GM19023 (cell line): ENCODE measurements around the gene TWF2.
A peak's percentile ranks its signal among the peaks of the same experiment; 100 is the strongest.

Experiments used
- ATAC-seq: cut with Tn5 transposase; IDR thresholded peaks from one replicate; pipeline ENCODE4 v1.9.1; 2021; ENCODE audit warnings: mild to moderate bottlenecking, moderate library complexity; ENCODE audit not compliant: unreplicated experiment

Gene TWF2

DNA sequence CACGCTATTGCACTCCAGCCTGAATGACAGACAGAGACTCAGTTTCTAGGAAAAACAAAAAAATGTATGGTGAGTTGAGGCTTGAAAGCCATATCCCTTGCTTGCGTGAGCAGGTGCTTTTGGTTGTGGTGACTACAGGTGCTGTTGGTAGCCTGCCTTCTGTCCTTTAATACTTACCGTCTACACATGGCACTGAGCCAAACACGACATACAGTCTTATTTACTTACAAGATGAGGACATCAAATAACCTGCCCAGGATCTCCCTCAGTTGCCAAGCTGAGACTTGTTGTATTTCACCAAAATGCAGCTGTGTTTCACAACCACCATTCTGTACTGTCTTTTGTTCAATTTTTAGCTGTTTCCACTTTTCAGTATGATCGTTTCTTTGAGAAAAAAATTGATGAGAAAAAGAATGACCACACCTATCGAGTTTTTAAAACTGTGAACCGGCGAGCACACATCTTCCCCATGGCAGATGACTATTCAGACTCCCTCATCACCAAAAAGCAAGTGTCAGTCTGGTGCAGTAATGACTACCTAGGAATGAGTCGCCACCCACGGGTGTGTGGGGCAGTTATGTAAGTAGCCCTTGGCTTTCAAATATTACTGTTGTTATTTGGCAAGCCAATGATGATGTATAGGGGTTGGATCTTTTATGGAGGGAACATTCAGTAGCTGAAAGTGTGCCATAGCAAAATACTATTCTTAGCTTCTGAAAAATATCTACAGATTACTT is 34.5 kb downstream of the TWF2 start:
- ATAC-seq = no peak

DNA sequence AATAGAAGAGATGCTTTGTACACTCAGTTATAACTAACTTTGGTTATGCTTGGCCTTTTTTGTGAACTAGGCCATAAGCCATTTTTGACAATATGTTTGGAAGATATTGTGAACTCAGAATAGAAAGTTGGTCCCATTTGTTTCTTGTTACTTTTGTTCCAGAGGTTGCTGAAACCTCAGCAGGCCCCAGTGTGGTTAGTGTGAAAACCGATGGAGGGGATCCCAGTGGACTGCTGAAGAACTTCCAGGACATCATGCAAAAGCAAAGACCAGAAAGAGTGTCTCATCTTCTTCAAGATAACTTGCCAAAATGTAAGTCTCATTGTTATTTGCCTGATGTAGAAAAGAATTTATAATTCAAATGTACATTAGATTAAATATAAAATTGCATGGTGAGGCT is 35.3 kb downstream of the TWF2 start:
- no peak for ATAC-seq

DNA sequence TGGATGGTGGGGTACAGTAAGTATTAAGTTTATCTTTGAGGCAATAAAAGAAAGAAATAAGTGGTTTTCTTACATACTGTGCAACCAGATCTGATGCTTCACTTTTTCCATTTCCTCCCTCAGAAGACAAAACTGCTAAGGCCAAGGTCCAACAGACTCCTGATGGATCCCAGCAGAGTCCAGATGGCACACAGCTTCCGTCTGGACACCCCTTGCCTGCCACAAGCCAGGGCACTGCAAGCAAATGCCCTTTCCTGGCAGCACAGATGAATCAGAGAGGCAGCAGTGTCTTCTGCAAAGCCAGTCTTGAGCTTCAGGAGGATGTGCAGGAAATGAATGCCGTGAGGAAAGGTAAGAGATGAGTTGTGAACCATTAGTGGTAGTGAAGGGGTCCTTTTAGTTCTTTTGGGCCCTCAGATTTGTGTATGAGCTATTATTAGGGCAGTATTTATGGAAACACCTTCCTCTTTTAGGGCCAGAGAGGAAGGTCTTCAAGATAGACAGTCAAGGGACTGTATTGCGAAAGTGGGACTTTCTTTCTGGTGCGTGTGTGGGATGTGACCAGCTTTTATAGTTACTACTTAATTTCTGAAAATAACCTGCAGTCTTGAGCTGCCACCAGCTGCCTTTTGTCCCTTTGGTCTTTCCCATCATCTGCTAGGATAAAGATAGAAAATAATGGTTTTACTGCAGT is 36.4 kb downstream of the TWF2 start:
- no peak for ATAC-seq

DNA sequence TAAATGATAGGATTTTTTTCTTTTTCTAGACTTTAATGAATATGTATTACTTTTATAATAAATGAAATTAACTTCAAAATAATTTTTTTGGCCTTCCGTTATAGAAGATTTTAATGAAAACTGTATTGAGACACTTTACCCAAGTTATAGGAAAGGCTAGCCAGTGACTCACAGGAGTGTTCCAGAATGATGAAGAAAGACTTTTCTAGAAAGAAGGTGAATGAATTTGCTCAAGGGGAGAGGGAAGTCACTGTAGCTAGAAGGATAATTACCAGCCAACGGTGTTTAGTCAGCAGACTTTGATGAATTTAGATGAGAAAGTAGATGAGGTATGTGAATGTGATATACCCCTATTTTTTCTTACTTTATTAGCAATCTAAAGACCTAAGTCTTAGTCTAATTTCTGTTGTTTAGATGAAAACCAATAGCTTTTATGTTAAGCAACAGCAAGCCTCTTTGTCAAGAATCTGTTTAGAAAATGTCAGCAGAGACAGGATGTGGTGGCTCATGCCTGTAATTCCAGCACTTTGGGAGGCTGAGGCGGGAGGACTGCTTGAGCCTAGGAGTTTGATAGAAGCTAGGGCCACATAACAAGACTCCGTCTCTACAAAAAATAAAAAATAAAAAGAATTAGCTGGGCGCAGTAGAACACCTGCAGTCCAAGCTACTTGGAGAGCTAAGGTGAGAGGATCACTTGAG is 37.8 kb downstream of the TWF2 start:
- ATAC-seq = no peak

DNA sequence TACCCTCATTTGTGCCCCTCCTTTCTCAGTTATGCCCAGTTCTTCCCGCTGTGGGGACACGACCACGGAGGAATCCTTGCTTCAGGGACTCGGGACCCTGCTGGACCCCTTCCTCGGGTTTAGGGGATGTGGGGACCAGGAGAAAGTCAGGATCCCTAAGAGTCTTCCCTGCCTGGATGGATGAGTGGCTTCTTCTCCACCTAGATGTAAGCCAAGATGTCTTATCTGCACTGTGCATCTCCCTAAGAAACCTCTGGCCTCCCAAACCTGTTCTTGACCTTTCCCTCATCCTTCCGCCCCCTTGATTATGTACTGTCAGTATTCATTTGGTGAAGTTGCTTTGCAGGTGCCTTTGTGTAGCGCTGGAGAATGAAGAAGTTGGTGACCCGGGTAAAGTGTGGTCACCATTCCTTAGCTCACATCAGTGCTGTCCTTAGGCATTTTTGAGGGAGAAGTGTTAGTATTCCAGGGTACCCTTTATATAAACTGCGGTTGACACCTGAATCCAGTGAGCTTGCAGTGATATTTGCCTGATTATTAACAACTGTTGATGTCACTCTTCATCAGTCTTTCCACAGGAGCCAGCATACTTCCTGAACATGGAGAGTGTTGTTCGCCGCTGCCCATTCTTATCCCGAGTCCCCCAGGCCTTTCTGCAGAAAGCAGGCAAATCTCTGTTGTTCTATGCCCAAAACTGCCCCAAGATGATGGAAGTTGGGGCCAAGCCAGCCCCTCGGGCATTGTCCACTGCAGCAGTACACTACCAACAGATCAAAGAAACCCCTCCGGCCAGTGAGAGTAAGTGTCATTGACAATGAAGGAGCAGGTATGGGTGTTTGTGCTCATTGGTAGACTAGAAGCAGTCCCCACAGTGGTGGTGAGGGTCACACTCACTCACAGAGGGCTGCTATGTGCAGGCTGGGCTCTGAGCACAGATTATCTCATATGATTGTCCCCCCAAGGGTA is 40.0 kb downstream of the TWF2 start:
- ATAC-seq = no peak

DNA sequence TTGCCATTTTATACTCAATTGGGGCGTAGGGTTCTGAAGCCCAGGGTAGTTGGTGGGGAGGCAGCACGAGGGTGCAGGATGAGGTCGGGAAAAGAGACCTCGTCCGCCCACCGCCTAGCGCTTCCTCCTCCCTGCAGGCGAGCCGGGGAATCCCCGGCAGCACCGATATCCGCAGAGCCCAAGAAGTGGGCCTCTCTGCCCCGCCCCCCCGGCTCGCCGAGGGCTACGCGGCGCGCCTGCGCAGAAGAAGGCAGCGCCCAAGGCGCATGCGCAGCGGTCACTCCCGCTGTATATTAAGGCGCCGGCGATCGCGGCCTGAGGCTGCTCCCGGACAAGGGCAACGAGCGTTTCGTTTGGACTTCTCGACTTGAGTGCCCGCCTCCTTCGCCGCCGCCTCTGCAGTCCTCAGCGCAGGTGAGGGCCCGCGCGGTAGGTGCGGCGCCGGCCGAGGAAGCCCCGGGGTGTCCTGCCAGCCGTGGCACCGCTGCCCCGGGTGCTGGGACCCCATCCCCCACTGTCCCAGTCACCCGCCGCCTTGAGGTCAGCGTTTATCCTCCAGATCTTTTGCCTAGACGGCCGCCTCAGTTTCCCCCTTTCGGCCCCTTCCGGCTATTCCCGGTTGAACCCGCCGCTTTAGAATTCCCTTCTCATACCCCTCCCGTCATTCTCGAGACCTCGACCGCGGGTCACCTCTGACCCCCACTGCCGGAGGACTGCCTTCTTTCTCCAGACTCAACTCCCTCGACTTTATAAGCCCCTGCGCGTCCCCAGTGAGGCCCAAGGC is 40.9 kb downstream of the TWF2 start, which contains the start of gene ALAS1:
Gene ALAS1 (plus strand): TSS at position 319 of the 784 bp plus-strand sequence. CDS start 1,082 bp downstream, outside the sequence.
- ATAC-seq = peak; percentile 83

DNA sequence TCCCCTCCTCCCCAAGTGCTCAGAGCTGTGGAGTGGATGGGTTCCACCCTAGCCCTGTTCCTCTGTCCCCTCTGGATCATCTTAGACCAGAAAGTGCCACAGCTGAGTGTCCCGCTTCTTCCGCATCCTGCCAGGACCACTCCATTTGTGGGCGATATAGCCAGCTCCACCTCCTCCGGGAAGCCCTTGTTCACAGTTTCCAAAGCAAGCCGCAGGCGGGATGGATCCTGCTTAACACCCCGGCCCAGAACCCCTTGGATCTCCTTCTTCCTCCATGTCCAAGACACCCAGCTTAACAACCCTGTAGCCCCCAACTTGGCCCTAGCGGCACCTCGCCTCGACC is 41.5 kb downstream of the TWF2 start:
- ATAC-seq = no peak

DNA sequence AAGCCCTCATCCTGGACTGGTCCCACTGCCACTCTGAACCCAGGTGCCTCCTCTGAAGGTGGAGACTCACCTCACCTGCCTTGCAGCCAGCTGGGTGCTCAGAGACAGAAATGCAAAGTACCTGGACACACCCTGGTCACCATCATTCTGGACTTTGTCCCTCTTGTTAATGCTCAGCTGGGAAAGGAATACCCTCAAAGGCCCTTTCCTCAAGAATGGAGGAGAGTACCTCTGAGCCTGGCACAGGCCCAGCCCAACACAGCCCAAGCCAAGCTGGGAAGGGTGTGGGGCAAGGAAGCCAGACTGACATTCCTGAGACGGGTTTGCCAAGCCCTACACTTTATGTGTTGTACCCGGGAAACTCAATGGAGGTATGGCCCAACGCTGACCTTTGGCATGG is 42.0 kb downstream of the TWF2 start:
- ATAC-seq = no peak

DNA sequence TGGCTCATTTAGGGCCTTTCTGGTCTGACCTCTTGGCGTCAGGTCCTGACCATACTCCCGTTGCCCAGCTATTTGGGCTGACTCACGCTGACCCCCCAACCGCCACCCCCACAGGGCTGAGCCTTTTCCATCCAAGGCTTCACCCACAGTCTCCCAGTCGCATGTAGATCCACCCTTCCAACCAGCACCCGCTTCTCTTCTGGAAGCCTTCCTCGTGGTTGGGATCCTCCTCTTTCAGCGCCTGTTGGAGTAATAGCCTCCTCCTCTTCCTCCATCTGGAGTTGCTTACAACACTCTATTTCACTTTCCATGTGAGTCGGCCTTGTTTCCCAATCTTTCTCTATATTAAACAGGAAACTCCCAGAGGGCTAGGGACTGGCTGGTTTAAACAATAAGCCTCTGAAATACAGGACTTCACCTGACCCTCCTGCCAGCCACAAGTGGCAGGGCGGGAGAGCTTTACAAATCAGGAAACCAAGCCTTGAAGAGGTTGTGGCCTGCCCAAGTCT is 43.1 kb downstream of the TWF2 start:
- ATAC-seq = no peak

DNA sequence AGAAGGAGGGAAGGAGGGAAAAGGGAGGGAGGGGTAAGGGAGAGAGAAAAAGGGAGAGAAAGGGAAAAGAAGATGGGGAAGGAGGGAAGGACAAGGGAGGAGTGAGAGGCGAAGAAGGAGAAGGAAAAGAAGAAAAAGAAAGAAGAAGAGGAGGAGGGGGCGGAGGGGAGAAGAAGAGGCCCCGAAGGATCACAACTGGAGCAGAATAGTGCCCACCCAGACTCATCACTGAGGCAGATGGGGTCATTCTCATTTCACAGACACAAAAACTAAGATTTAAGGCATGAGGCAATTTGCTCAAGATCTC is 43.7 kb downstream of the TWF2 start:
- ATAC-seq = no peak

DNA sequence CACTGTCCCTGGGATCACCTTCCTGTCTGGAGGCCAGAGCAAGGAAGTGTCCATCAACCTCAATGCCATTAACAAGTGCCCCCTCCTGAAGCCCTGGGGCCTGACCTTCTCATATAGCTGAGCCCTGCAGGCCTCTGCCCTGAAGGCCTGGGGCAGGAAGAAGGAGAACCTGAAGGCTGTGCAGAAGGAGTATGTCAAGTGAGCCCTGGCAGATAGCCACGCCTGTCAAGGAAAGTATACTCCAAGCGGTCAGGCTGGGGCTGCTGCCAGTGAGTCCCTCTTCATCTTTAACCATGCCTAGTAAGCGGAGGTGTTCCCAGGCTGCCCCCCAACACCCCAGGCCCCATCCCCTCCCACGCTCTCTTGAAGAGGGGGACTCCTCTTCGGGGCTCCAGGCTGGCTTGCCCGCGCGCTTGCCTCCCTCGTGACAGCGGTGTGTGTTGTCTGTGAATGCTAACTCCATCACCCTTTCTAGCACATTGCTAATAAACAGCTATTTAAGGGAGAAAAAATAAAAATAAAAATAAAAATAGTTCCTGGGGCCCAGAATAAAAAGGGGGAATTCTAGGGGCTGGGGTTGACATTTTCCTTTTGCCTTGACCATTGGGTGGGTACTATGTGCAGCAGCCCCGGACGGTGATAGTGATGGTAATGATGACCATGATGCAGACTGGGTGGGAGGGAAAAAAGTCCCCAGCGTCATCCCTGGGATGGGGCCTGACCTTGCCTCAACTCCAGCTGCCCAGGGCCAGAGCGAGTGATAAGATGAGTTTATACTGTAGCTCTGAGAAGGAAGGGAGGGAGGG is 44.3 kb downstream of the TWF2 start:
- ATAC-seq = no peak

DNA sequence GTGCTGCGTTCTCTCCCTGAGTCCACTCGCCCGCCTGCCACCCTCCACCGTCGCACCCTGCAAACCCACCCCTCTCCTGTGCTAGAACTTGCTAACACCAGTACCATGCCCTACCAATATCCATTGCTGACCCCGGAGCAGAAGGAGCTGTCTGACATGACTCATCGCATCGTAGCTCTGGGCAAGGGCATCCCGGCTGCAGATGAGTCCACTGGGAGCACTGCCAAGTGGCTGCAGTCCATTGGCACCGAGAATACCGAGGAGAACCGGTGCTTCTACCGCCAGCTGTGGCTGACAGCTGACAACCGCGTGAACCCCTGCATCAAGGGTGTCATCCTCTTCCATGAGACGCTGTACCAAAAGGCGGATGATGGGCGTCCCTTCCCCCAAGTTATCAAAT is 45.9 kb downstream of the TWF2 start:
- ATAC-seq = no peak

DNA sequence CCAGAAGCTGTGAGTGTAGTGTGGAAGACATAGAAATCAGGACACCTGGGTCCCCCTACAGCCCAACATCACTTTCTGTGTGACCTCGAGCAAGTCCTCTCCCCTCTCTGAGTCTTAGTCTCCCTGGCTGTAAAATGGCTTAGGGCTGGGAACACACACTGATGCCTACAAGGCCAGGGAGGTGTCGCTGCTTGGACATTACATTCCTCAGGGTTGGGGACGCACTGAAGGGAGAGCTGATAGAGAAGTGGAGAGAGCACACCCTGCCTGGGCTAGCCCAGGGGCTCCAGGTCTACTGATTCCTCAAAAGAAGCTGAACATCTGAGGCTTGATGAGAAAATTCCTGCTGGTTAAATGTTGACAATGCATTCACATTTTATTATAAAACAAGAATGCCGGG is 47.3 kb downstream of the TWF2 start:
- no peak for ATAC-seq

DNA sequence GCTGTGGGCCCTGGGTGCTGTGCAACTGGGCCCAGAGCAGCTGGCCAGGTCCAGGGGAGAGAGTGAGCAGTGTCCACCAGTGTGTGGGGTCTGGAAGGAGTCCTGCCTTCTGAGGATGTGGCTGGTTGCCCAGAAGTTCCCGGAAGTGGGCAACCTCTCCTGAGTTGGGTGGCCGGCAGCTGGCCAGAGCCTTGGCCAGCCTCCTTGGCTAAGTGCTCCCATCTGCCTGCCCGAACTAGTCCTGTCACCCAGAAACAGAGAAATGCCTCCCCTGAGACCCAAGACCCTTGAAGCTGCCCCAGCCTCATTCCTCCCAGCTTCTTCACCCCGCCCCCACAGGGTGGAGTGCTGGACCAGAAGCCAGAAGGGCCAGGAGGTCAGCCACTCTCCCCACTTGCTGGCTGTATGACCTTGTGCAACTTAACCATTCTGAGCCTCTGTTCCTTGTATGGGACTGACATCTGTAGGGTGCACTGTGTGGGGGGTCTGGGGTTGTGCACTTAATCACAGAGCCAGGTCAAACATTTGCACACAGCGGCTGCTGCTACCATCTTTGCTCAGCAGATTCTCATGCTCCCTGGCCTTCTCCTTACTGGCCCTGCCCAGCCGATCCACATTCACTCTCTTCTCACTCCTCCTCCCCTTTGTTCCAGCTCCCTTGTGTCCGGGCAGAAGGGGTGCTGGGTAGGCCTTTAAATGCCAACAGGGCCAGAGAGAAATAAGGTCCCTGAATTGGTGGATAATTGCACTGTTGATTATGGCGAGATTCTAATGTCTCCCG is 48.5 kb downstream of the TWF2 start:
- no peak for ATAC-seq

DNA sequence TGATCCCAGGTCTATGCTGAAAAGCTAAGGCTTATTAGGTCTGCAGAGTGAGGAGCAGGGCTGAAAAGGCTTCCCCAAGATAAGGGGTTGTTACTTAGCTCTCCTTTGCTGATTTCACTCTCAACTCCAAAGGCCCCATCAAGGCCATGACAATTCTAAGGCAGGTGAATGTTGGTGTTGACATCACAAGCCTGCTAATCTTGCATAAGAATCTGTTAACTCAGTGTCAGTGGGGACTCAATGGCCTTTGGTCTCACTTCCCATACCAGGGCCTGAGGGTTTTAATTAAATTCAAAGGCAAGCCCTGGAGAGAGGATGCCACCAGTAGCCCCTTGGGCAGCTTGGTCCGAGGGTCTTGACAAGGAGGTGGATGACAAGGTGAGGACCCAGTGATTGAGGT is 50.4 kb downstream of the TWF2 start:
- no peak for ATAC-seq

DNA sequence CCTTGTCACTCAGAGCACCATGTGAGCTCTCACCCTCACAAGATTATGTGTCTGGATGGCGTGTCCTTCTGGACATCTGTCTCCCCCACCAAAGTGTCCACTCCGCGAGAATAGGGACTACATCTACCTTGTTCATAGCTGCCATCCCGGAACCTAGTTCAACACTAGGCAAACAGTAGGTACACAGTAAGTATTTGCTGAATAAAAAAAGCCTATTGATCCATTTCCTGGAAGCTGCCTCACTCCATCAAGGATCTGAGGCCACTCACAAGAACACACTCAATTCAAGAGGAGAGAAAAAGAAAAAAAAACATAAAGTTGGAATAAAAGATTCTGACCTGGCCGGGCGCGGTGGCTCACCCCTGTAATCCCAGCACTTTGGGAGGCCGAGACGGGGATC is 52.2 kb downstream of the TWF2 start:
- ATAC-seq = no peak

DNA sequence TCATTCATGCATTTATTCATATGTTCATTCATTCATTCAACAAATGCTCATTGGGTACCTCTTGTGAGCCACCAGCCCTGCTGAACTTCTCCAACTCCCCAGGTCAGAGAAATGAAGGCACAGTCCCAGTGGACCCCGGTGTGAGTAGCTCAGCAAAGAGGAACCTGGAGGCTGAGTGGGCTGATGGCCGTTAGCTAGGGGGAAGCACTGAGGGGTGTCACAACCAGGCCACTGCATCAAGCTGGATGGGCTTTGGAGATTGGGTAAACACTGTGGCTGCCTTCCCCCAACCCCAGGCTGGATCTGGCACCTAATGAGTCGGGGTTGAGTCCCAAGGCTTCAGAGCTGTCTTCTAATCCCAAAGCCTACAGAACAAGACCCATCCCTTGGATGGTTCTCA is 53.1 kb downstream of the TWF2 start:
- ATAC-seq = no peak

DNA sequence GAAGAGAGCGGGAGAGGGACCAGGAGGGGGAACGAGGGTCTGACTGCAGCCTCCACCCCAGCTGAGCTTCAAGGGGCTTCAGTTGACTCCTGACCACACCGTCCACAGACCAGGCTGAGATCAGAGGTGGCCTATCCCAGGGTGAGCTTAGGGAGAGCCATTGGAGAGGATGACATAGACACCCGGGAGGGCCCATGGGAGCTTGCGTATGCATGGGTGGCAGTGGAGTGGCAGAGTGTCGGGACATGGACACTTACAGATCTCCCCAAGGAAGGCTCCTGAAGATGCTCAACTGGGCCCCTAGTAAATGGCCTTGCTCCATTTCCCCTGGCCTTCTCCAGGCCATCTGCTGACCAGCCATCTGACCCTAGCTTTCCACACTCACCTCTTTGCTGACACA is 53.6 kb downstream of the TWF2 start:
- no peak for ATAC-seq

DNA sequence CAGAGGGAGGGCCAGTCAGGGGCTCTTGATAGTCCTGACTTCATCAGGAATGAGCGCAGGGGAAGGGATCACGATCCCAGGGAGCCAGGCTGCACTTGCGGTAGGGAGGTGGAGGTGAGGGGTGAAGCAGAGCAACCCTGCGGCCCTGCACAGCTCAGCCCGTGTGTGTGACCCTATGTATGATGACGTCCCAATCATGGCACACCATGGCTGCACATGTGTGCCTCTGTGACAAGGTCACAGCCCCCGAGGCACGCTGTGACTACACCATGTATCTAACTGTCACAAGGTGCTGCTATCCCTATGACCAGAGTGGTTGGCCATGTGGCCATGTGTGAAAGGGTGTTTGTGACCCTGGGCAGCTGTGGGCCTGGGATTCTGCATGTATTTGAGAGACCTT is 54.3 kb downstream of the TWF2 start:
- ATAC-seq = no peak
